DND-41 (cell line): ENCODE data around the gene MYL10.

ENCODE experiments used
- ATAC-seq: fragments of 200-7000 bp; cut with Tn5 transposase; 3 replicates; pipeline ENCODE4 v1.9.1; 2021; ENCODE audit warnings: low read depth; ENCODE audit not compliant: insufficient read depth
- DNase-seq: peaks from one replicate; pipeline ENCODE4 v3.0.0-alpha.2; 2020
- H2AFZ ChIP-seq: 2 replicates; pipeline ENCODE4 v1.6.0; 2012; ENCODE audit warnings: low read depth, low read length
- H3K27ac ChIP-seq: 2 replicates; pipeline ENCODE4 v1.5.1; 2012; ENCODE audit warnings: low read length, inconsistent platforms
- H3K27me3 ChIP-seq: fragments of 200-600 bp; sonication (generic); 2 replicates; pipeline ENCODE4 v1.6.0; 2012; ENCODE audit warnings: low read length, mild to moderate bottlenecking, inconsistent platforms; ENCODE audit not compliant: insufficient read depth, poor library complexity
- H3K36me3 ChIP-seq: 2 replicates; pipeline ENCODE4 v1.5.1; 2012; ENCODE audit warnings: low read length, inconsistent platforms; ENCODE audit not compliant: insufficient read depth
- H3K4me1 ChIP-seq: 2 replicates; pipeline ENCODE4 v1.5.1; 2012; ENCODE audit warnings: mild to moderate bottlenecking, low read length; ENCODE audit not compliant: insufficient read depth
- H3K4me2 ChIP-seq: 2 replicates; pipeline ENCODE4 v1.6.0; 2012; ENCODE audit warnings: mild to moderate bottlenecking, moderate library complexity, low read length, inconsistent platforms; ENCODE audit not compliant: insufficient read depth
- H3K4me3 ChIP-seq, 2 experiments: fragments of 200-600 bp in 1 of 2; shearing (Covaris generic) in 1 of 2; 2 replicates each; pipeline ENCODE4 v1.5.1; 2012 to 2016; ENCODE audit warnings: inconsistent platforms in 2 of 2, low read length in 2 of 2, mild to moderate bottlenecking in 2 of 2, low read depth in 1 of 2, moderate library complexity in 1 of 2
- H3K79me2 ChIP-seq: 2 replicates; pipeline ENCODE4 v1.6.0; 2012; ENCODE audit warnings: low read length, inconsistent platforms; ENCODE audit not compliant: insufficient read depth
- H3K9ac ChIP-seq: 2 replicates; pipeline ENCODE4 v1.6.0; 2012; ENCODE audit warnings: low read depth, mild to moderate bottlenecking, inconsistent platforms, low read length, moderate library complexity
- H3K9me3 ChIP-seq: 2 replicates; pipeline ENCODE4 v1.5.1; 2012; ENCODE audit warnings: low read length, moderate library complexity, mild to moderate bottlenecking, inconsistent platforms; ENCODE audit not compliant: insufficient read depth, severe bottlenecking
- H4K20me1 ChIP-seq: 2 replicates; pipeline ENCODE4 v1.6.0; 2012; ENCODE audit warnings: low read length; ENCODE audit not compliant: insufficient read depth
- EZH2 ChIP-seq: IDR thresholded peaks from 3 replicates; pipeline ENCODE4 v1.6.1; 2012; ENCODE audit warnings: borderline replicate concordance, low read depth, mild to moderate bottlenecking, moderate library complexity, low read length, inconsistent platforms; ENCODE audit not compliant: severe bottlenecking
- TF ChIP-seq, protein P1 (sequence below): IDR thresholded peaks from 2 replicates; pipeline ENCODE4 v1.5.1; 2012; ENCODE audit warnings: borderline replicate concordance, low read length, moderate library complexity, mild to moderate bottlenecking; ENCODE audit not compliant: poor library complexity, severe bottlenecking; ENCODE audit errors: extremely low read depth

Gene MYL10

DNA sequence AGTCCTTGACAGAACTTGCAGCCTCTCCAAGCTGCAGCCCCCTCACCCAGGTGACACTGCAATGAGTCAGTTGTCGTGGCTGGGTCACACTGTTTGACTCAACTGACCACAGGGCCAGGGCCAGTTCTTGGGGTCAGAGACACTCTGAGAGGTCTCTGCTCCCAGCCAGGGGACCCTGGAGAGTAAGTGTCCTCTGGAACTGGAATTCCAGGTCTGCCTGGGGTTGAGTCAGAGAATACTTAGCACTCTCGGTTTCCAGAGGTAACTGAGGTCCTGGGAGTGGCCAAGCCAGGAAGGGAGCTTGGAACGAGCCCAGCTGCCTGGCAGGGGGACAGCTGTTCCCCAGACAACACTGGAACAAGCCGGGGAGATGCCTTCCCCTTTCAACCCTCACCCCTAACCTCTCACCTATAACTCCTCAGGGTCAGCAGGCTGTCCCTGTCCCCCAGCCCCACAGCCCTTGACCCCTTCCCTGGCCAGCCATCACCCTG, 2.2 kb upstream of the MYL10 start:
- Histone ChIP-seq H3K4me2 (no peak overlapping the region), H2AFZ (no peak overlapping the region), H3K27me3 (peaks cover 5% of the 10 kb centered on the region), H3K27ac (no peak overlapping the region), H3K9me3 (no peaks in the 10 kb centered on the region), H3K4me3 (no peak overlapping the region), H3K36me3 (no peaks in the 10 kb centered on the region), H3K4me1 (no peaks in the 10 kb centered on the region), H3K79me2 (no peaks in the 10 kb centered on the region), H4K20me1 (no peaks in the 10 kb centered on the region), H3K9ac (no peak overlapping the region)
- TF ChIP-seq, protein P1, sequence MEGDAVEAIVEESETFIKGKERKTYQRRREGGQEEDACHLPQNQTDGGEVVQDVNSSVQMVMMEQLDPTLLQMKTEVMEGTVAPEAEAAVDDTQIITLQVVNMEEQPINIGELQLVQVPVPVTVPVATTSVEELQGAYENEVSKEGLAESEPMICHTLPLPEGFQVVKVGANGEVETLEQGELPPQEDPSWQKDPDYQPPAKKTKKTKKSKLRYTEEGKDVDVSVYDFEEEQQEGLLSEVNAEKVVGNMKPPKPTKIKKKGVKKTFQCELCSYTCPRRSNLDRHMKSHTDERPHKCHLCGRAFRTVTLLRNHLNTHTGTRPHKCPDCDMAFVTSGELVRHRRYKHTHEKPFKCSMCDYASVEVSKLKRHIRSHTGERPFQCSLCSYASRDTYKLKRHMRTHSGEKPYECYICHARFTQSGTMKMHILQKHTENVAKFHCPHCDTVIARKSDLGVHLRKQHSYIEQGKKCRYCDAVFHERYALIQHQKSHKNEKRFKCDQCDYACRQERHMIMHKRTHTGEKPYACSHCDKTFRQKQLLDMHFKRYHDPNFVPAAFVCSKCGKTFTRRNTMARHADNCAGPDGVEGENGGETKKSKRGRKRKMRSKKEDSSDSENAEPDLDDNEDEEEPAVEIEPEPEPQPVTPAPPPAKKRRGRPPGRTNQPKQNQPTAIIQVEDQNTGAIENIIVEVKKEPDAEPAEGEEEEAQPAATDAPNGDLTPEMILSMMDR: no peak
- no peak for TF ChIP-seq EZH2
- no peak for ATAC-seq
- DNase-seq: no peak

GRCh38 chr7:101630591-101630990, 1.5 kb upstream of the MYL10 start:
- H3K27me3 ChIP-seq: peaks cover 10% of the 10 kb centered on the region
- H3K9ac ChIP-seq: no peak overlapping the region
- H3K27ac ChIP-seq: no peak overlapping the region
- H3K4me3 ChIP-seq: no peak overlapping the region
- H3K4me2 ChIP-seq: no peak overlapping the region
- H4K20me1 ChIP-seq: no peaks in the 10 kb centered on the region
- ATAC-seq (no peak), DNase-seq (no peak)
- H3K4me1 ChIP-seq: no peaks in the 10 kb centered on the region
- no peaks in the 10 kb centered on the region for H3K9me3 ChIP-seq
- H3K36me3 ChIP-seq: no peaks in the 10 kb centered on the region
- no peak overlapping the region for H2AFZ ChIP-seq
- no peak for TF ChIP-seq EZH2
- TF ChIP-seq, protein P1: no peak
- no peaks in the 10 kb centered on the region for H3K79me2 ChIP-seq

DNA sequence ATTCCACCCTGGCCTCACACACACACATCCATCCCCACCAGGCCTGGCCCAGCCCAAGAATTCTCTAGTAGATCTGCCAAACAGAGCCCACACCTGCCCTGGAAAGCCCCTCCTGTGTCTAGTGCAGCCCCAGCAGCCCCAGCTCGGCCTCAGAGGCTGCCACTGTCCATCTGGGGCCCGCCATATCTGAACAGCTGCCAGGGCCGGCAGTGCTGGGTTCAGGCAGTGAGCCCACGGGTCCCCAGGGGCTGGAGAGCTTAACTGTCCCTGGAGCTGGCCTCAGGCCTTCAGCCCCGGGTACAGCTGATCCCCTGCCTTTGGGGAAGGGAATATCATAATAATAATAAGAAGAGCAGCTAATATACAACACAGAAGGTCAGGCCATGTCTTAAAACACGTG, 574 bp downstream of the MYL10 start:
- no peak overlapping the region for H3K9ac ChIP-seq
- ATAC-seq (no peak), DNase-seq (no peak)
- H3K9me3 ChIP-seq: no peaks in the 10 kb centered on the region
- H3K36me3 ChIP-seq: no peaks in the 10 kb centered on the region
- H3K4me1 ChIP-seq: no peaks in the 10 kb centered on the region
- no peak for TF ChIP-seq EZH2
- TF ChIP-seq, protein P1: no peak
- no peak overlapping the region for H3K27ac ChIP-seq
- no peak overlapping the region for H3K4me2 ChIP-seq
- peaks cover 17% of the 10 kb centered on the region for H3K27me3 ChIP-seq
- no peak overlapping the region for H2AFZ ChIP-seq
- H4K20me1 ChIP-seq: no peaks in the 10 kb centered on the region
- no peak overlapping the region for H3K4me3 ChIP-seq
- no peaks in the 10 kb centered on the region for H3K79me2 ChIP-seq

- Histone ChIP-seq H2AFZ (no peak overlapping the region), H4K20me1 (no peaks in the 10 kb centered on the region), H3K4me2 (no peak overlapping the region), H3K9ac (no peak overlapping the region), H3K4me1 (no peaks in the 10 kb centered on the region), H3K79me2 (no peaks in the 10 kb centered on the region), H3K27ac (no peak overlapping the region), H3K36me3 (no peaks in the 10 kb centered on the region), H3K9me3 (no peaks in the 10 kb centered on the region), H3K27me3 (peaks cover 17% of the 10 kb centered on the region), H3K4me3 (no peak overlapping the region)
- DNase-seq: no peak
- ATAC-seq: no peak
- TF ChIP-seq, protein P1: no peak
- TF ChIP-seq EZH2: no peak
Observed at GRCh38 chr7:101626758-101627157, 2.3 kb downstream of the MYL10 start.
